SK-N-SH (cell line): ENCODE results near the gene KCNC3.

ENCODE experiments used
- EP300 ChIP-seq, 2 experiments: IDR thresholded peaks; 2 replicates each; pipeline versions ENCODE4 v1.4.0 to v1.6.1; 2012; ENCODE audit warnings: borderline replicate concordance in 1 of 2, low read depth in 1 of 2, low read length in 1 of 2
- FOXM1 ChIP-seq: IDR thresholded peaks from 2 replicates; pipeline ENCODE4 v1.4.0; 2012; ENCODE audit warnings: low read depth, mild to moderate bottlenecking
- MXI1 ChIP-seq: IDR thresholded peaks from 2 replicates; pipeline ENCODE4 v1.6.1; 2012; ENCODE audit warnings: mild to moderate bottlenecking, low read depth, low read length, improper control_type of control experiment
- POLR2AphosphoS5 ChIP-seq: IDR thresholded peaks from 2 replicates; pipeline ENCODE4 v1.6.1; 2012; ENCODE audit warnings: low read depth, low read length
- SMC3 ChIP-seq: IDR thresholded peaks from 2 replicates; pipeline ENCODE4 v1.6.1; 2012; ENCODE audit warnings: low read depth, low read length, improper control_type of control experiment
- TF ChIP-seq, protein P1 (sequence below): fragments of 200-600 bp; sonication (generic); IDR thresholded peaks from 2 replicates; pipeline ENCODE4 v1.6.1; 2017; ENCODE audit warnings: antibody characterized with exemption, mild to moderate bottlenecking, moderate library complexity

- TF ChIP-seq EP300 (IDR thresholded peaks at IDR 0.05; ENCODE audit: borderline replicate concordance in 1 of 2, low read depth in 1 of 2, low read length in 1 of 2) (no peak), MXI1 (no peak), POLR2AphosphoS5 (no peak), SMC3 (no peak; the same call in 1 of the 2 replicates), FOXM1 (no peak)
- TF ChIP-seq, protein P1, sequence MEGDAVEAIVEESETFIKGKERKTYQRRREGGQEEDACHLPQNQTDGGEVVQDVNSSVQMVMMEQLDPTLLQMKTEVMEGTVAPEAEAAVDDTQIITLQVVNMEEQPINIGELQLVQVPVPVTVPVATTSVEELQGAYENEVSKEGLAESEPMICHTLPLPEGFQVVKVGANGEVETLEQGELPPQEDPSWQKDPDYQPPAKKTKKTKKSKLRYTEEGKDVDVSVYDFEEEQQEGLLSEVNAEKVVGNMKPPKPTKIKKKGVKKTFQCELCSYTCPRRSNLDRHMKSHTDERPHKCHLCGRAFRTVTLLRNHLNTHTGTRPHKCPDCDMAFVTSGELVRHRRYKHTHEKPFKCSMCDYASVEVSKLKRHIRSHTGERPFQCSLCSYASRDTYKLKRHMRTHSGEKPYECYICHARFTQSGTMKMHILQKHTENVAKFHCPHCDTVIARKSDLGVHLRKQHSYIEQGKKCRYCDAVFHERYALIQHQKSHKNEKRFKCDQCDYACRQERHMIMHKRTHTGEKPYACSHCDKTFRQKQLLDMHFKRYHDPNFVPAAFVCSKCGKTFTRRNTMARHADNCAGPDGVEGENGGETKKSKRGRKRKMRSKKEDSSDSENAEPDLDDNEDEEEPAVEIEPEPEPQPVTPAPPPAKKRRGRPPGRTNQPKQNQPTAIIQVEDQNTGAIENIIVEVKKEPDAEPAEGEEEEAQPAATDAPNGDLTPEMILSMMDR = no peak
Observed at GRCh38 chr19:50328224-50328872, 829 bp downstream of the KCNC3 start.
